Measurements from ENCODE around the gene DTL.
"Not testable (repeated sequence)": the region's sequence is repeated elsewhere in the genome, so short reads cannot be mapped to it uniquely, and the experiment has no call there.

Gene DTL

GRCh38 chr1:211997426-211997825 lies 38.1 kb upstream of the DTL start:
- not testable (repeated sequence) for H3K27me3 ChIP-seq (ENCODE audit: control insufficient read depth in 1 of 2, insufficient read depth in 1 of 2, low read length in 2 of 2); H3K4me2 ChIP-seq (ENCODE audit: low read length, poor library complexity, severe bottlenecking); H3K4ac ChIP-seq (ENCODE audit: low read depth in 1 of 2, low read length in 2 of 2); H2BK12ac ChIP-seq (ENCODE audit: low read length in 2 of 2); H2BK5ac ChIP-seq (ENCODE audit: low read depth, low read length, poor library complexity, severe bottlenecking); H2AK5ac ChIP-seq (ENCODE audit: low read length, severe bottlenecking); H3K27ac ChIP-seq (ENCODE audit: low read length, poor library complexity, severe bottlenecking); H3K4me1 ChIP-seq (ENCODE audit: control insufficient read depth, insufficient read depth, low read depth, low read length); DNase-seq; H2BK15ac ChIP-seq (ENCODE audit: low read depth, poor library complexity, severe bottlenecking); H3K9ac ChIP-seq (ENCODE audit: low read length); H3K14ac ChIP-seq (ENCODE audit: low read length in 2 of 2); H2BK120ac ChIP-seq (ENCODE audit: low read depth, low read length); H4K8ac ChIP-seq (ENCODE audit: low read length); H2AFZ ChIP-seq (ENCODE audit: low read depth, low read length); H3K23ac ChIP-seq (ENCODE audit: low read length in 2 of 2); H4K91ac ChIP-seq (ENCODE audit: low read length); H3K4me3 ChIP-seq (ENCODE audit: insufficient read depth in 1 of 2, low read depth in 1 of 2, low read length in 2 of 2); H3K18ac ChIP-seq (ENCODE audit: low read depth in 1 of 2, low read length in 2 of 2)
- Histone ChIP-seq H3K79me1 (replicated peaks; ENCODE audit: low read length, poor library complexity, severe bottlenecking) (peaks cover 18% of the 10 kb centered on the region), H3K36me3 (ENCODE audit: control insufficient read depth in 1 of 2, insufficient read depth in 2 of 2, low read depth in 1 of 2, low read length in 2 of 2) (peaks cover 11 to 17% of the 10 kb centered on the region in 2 experiments), H3K9me3 (ENCODE audit: control insufficient read depth, low read length) (peaks cover 12% of the 10 kb centered on the region)
- WGBS: 85% methylated on average over 4 of the region's 4 CpGs

GRCh38 chr1:212002536-212002935 lies 33.0 kb upstream of the DTL start:
- Histone ChIP-seq H3K23ac (ENCODE audit: low read length in 2 of 2) (no peak overlapping the region), H2AFZ (ENCODE audit: low read depth, low read length) (no peak overlapping the region), H3K4me3 (ENCODE audit: insufficient read depth in 1 of 2, low read depth in 1 of 2, low read length in 2 of 2) (no peak overlapping the region), H2AK5ac (ENCODE audit: low read length, severe bottlenecking) (no peak overlapping the region), H4K91ac (ENCODE audit: low read length) (no peak overlapping the region), H3K79me1 (replicated peaks; ENCODE audit: low read length, poor library complexity, severe bottlenecking) (peaks cover 9% of the 10 kb centered on the region), H2BK15ac (ENCODE audit: low read depth, poor library complexity, severe bottlenecking) (no peak overlapping the region), H3K9ac (ENCODE audit: low read length) (no peak overlapping the region), H3K18ac (ENCODE audit: low read depth in 1 of 2, low read length in 2 of 2) (no peak overlapping the region), H3K27me3 (ENCODE audit: control insufficient read depth in 1 of 2, insufficient read depth in 1 of 2, low read length in 2 of 2) (no peaks in the 10 kb centered on the region), H3K4me2 (ENCODE audit: low read length, poor library complexity, severe bottlenecking) (no peak overlapping the region), H3K14ac (ENCODE audit: low read length in 2 of 2) (no peak overlapping the region), H4K8ac (ENCODE audit: low read length) (no peak overlapping the region), H3K36me3 (ENCODE audit: control insufficient read depth in 1 of 2, insufficient read depth in 2 of 2, low read depth in 1 of 2, low read length in 2 of 2) (peaks cover 2 to 21% of the 10 kb centered on the region in 2 experiments), H2BK120ac (ENCODE audit: low read depth, low read length) (no peak overlapping the region), H3K27ac (ENCODE audit: low read length, poor library complexity, severe bottlenecking) (no peak overlapping the region), H3K4me1 (ENCODE audit: control insufficient read depth, insufficient read depth, low read depth, low read length) (no peaks in the 10 kb centered on the region), H2BK12ac (ENCODE audit: low read length in 2 of 2) (no peak overlapping the region), H3K4ac (ENCODE audit: low read depth in 1 of 2, low read length in 2 of 2) (no peak overlapping the region), H2BK5ac (ENCODE audit: low read depth, low read length, poor library complexity, severe bottlenecking) (no peak overlapping the region), H3K9me3 (ENCODE audit: control insufficient read depth, low read length) (peaks cover 6% of the 10 kb centered on the region)
- DNase-seq: no peak
- WGBS: 94% methylated on average over 3 of the region's 3 CpGs

DNA sequence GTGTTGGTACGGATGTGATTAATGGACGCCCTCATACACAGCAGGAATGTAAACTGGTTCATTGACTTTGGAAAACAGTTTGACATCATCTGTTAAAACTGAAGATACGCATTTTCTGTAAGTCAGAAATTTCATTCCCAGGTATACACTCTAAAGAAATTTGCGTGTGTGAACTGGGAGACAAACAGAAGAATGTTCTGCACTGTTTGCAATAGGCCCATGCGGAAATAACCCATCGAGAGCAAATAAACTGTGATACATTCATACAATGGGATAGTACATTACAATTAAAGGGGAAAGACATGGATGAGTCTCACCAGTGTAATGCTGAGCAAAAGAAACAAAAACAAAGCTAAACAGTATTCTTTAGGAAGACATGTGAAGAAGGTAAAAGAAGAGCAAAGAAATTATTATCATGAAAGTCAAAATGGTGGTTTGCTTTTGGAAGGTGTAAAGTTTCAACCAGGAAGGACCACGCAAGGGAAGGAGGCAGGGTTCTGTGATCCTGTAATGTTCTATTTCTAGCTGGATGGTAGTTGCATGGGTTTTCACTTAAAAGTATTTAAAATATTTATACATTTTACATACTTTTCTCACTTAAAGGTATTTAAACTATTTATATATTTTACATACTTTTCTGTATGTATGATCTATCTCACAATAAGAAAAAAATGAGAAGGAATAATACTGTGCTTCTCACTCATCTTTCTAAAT lies 30.5 kb upstream of the DTL start:
- H3K79me1 ChIP-seq (replicated peaks; ENCODE audit: low read length, poor library complexity, severe bottlenecking): peaks cover 11% of the 10 kb centered on the region
- H3K27me3 ChIP-seq (ENCODE audit: control insufficient read depth in 1 of 2, insufficient read depth in 1 of 2, low read length in 2 of 2): no peaks in the 10 kb centered on the region
- no peak overlapping the region for H2AK5ac ChIP-seq (ENCODE audit: low read length, severe bottlenecking)
- no peak overlapping the region for H2BK5ac ChIP-seq (ENCODE audit: low read depth, low read length, poor library complexity, severe bottlenecking)
- H3K4me2 ChIP-seq (ENCODE audit: low read length, poor library complexity, severe bottlenecking): no peak overlapping the region
- DNase-seq: no peak
- H4K91ac ChIP-seq (ENCODE audit: low read length): no peak overlapping the region
- H3K4me3 ChIP-seq (ENCODE audit: insufficient read depth in 1 of 2, low read depth in 1 of 2, low read length in 2 of 2): no peak overlapping the region
- no peak overlapping the region for H3K18ac ChIP-seq (ENCODE audit: low read depth in 1 of 2, low read length in 2 of 2)
- no peaks in the 10 kb centered on the region for H3K4me1 ChIP-seq (ENCODE audit: control insufficient read depth, insufficient read depth, low read depth, low read length)
- no peak overlapping the region for H2BK15ac ChIP-seq (ENCODE audit: low read depth, poor library complexity, severe bottlenecking)
- no peak overlapping the region for H3K27ac ChIP-seq (ENCODE audit: low read length, poor library complexity, severe bottlenecking)
- H3K36me3 ChIP-seq (ENCODE audit: control insufficient read depth in 1 of 2, insufficient read depth in 2 of 2, low read depth in 1 of 2, low read length in 2 of 2): peaks cover 0 to 28% of the 10 kb centered on the region in 2 experiments
- H3K4ac ChIP-seq (ENCODE audit: low read depth in 1 of 2, low read length in 2 of 2): no peak overlapping the region
- H2AFZ ChIP-seq (ENCODE audit: low read depth, low read length): no peak overlapping the region
- no peak overlapping the region for H3K23ac ChIP-seq (ENCODE audit: low read length in 2 of 2)
- no peak overlapping the region for H2BK120ac ChIP-seq (ENCODE audit: low read depth, low read length)
- no peak overlapping the region for H3K14ac ChIP-seq (ENCODE audit: low read length in 2 of 2)
- no peak overlapping the region for H3K9ac ChIP-seq (ENCODE audit: low read length)
- WGBS: 98% methylated on average over 6 of the region's 7 CpGs
- H2BK12ac ChIP-seq (ENCODE audit: low read length in 2 of 2): no peak overlapping the region
- H3K9me3 ChIP-seq (ENCODE audit: control insufficient read depth, low read length): no peaks in the 10 kb centered on the region
- no peak overlapping the region for H4K8ac ChIP-seq (ENCODE audit: low read length)

GRCh38 chr1:212007178-212007577 lies 28.4 kb upstream of the DTL start:
- Histone ChIP-seq H2BK15ac (ENCODE audit: low read depth, poor library complexity, severe bottlenecking) (no peak overlapping the region), H2BK120ac (ENCODE audit: low read depth, low read length) (no peak overlapping the region), H3K27ac (ENCODE audit: low read length, poor library complexity, severe bottlenecking) (no peak overlapping the region), H4K91ac (ENCODE audit: low read length) (no peak overlapping the region), H3K36me3 (ENCODE audit: control insufficient read depth in 1 of 2, insufficient read depth in 2 of 2, low read depth in 1 of 2, low read length in 2 of 2) (peaks cover 0 to 30% of the 10 kb centered on the region in 2 experiments), H3K4me1 (ENCODE audit: control insufficient read depth, insufficient read depth, low read depth, low read length) (no peaks in the 10 kb centered on the region), H3K79me1 (replicated peaks; ENCODE audit: low read length, poor library complexity, severe bottlenecking) (peaks cover 13% of the 10 kb centered on the region), H2BK5ac (ENCODE audit: low read depth, low read length, poor library complexity, severe bottlenecking) (no peak overlapping the region), H3K9ac (ENCODE audit: low read length) (no peak overlapping the region), H3K27me3 (ENCODE audit: control insufficient read depth in 1 of 2, insufficient read depth in 1 of 2, low read length in 2 of 2) (no peaks in the 10 kb centered on the region), H3K9me3 (ENCODE audit: control insufficient read depth, low read length) (no peaks in the 10 kb centered on the region), H3K18ac (ENCODE audit: low read depth in 1 of 2, low read length in 2 of 2) (no peak overlapping the region), H4K8ac (ENCODE audit: low read length) (no peak overlapping the region), H3K14ac (ENCODE audit: low read length in 2 of 2) (no peak overlapping the region), H3K4me3 (ENCODE audit: insufficient read depth in 1 of 2, low read depth in 1 of 2, low read length in 2 of 2) (no peak overlapping the region), H2AK5ac (ENCODE audit: low read length, severe bottlenecking) (no peak overlapping the region), H3K23ac (ENCODE audit: low read length in 2 of 2) (no peak overlapping the region), H2AFZ (ENCODE audit: low read depth, low read length) (no peak overlapping the region), H3K4ac (ENCODE audit: low read depth in 1 of 2, low read length in 2 of 2) (no peak overlapping the region), H3K4me2 (ENCODE audit: low read length, poor library complexity, severe bottlenecking) (no peak overlapping the region), H2BK12ac (ENCODE audit: low read length in 2 of 2) (no peak overlapping the region)
- WGBS: 99% methylated on average over 3 of the region's 4 CpGs
- no peak for DNase-seq

All from mesenchymal stem cell (in vitro differentiated cells and primary cell).